Activated CD8-positive, alpha-beta memory T cell treated with anti-CD3 and anti-CD28 coated beads for 24 hours (primary cell): ENCODE results near the gene ZBED4.

Experiments used
- DNase-seq: peaks from one replicate; pipeline ENCODE4 v3.0.0-alpha.2; 2020

Gene ZBED4

GRCh38 chr22:49937758-49938564 lies 84.3 kb downstream of the ZBED4 start:
- DNase-seq: no peak

GRCh38 chr22:49938565-49939136 lies 85.0 kb downstream of the ZBED4 start:
- no peak for DNase-seq
